Mesenchymal stem cell (in vitro differentiated cells and primary cell): Measurements from ENCODE around the gene ITGA5.

Experiments used
- DNase-seq: peaks from one replicate; pipeline ENCODE4 v3.0.0-alpha.2; 2013
- H2AFZ ChIP-seq: one replicate; pipeline ENCODE4 v1.6.1; 2013; ENCODE audit warnings: low read depth, mild to moderate bottlenecking, control low read depth, inconsistent platforms, low read length, moderate library complexity
- H2AK5ac ChIP-seq: 2 replicates; pipeline ENCODE4 v1.6.1; 2013; ENCODE audit warnings: low read length, moderate library complexity, mild to moderate bottlenecking, inconsistent platforms; ENCODE audit not compliant: severe bottlenecking
- H2BK120ac ChIP-seq: one replicate; pipeline ENCODE4 v1.6.1; 2013; ENCODE audit warnings: low read depth, mild to moderate bottlenecking, inconsistent platforms, low read length, moderate library complexity
- H2BK12ac ChIP-seq, 2 experiments: one replicate each; pipeline ENCODE4 v1.6.1; 2013; ENCODE audit warnings: inconsistent platforms in 2 of 2, low read length in 2 of 2, mild to moderate bottlenecking in 2 of 2, moderate library complexity in 2 of 2, control low read depth in 1 of 2
- H2BK15ac ChIP-seq: one replicate; pipeline ENCODE4 v1.6.1; 2013; ENCODE audit warnings: mild to moderate bottlenecking, low read depth, inconsistent platforms; ENCODE audit not compliant: poor library complexity, severe bottlenecking
- H2BK5ac ChIP-seq: 2 replicates; pipeline ENCODE4 v1.6.1; 2013; ENCODE audit warnings: low read depth, mild to moderate bottlenecking, low read length, control low read depth, inconsistent platforms; ENCODE audit not compliant: poor library complexity, severe bottlenecking
- H3K14ac ChIP-seq, 2 experiments: one replicate each; pipeline ENCODE4 v1.6.1; 2013; ENCODE audit warnings: inconsistent platforms in 2 of 2, low read length in 2 of 2, control low read depth in 1 of 2, mild to moderate bottlenecking in 1 of 2, moderate library complexity in 1 of 2
- H3K18ac ChIP-seq, 2 experiments: one replicate each; pipeline ENCODE4 v1.6.1; 2013; ENCODE audit warnings: inconsistent platforms in 2 of 2, low read length in 2 of 2, control low read depth in 1 of 2, low read depth in 1 of 2, mild to moderate bottlenecking in 1 of 2
- H3K23ac ChIP-seq, 2 experiments: one replicate each; pipeline ENCODE4 v1.6.1; 2013; ENCODE audit warnings: inconsistent platforms in 2 of 2, low read length in 2 of 2, mild to moderate bottlenecking in 2 of 2, moderate library complexity in 2 of 2, control low read depth in 1 of 2
- H3K27ac ChIP-seq: 2 replicates; pipeline ENCODE4 v1.5.1; 2013; ENCODE audit warnings: mild to moderate bottlenecking, moderate library complexity, low read length, control low read depth, inconsistent platforms; ENCODE audit not compliant: poor library complexity, severe bottlenecking
- H3K27me3 ChIP-seq, 2 experiments: 2 replicates each; pipeline versions ENCODE4 v1.6.1 to v1.7.0; 2013; ENCODE audit warnings: low read length in 2 of 2, mild to moderate bottlenecking in 2 of 2, moderate library complexity in 2 of 2, control low read depth in 1 of 2, inconsistent platforms in 1 of 2; ENCODE audit not compliant: control insufficient read depth in 1 of 2, insufficient read depth in 1 of 2
- H3K36me3 ChIP-seq, 2 experiments: 2 replicates each; pipeline versions ENCODE4 v1.6.1 to v1.7.0; 2013; ENCODE audit warnings: low read length in 2 of 2, control low read depth in 1 of 2, inconsistent platforms in 1 of 2, low read depth in 1 of 2, mild to moderate bottlenecking in 1 of 2; ENCODE audit not compliant: insufficient read depth in 2 of 2, control insufficient read depth in 1 of 2
- H3K4ac ChIP-seq, 2 experiments: one replicate each; pipeline ENCODE4 v1.6.1; 2013; ENCODE audit warnings: inconsistent platforms in 2 of 2, low read length in 2 of 2, mild to moderate bottlenecking in 2 of 2, moderate library complexity in 2 of 2, control low read depth in 1 of 2, low read depth in 1 of 2
- H3K4me1 ChIP-seq: 2 replicates; pipeline ENCODE4 v1.6.1; 2013; ENCODE audit warnings: low read depth, low read length, control low read depth; ENCODE audit not compliant: control insufficient read depth, insufficient read depth
- H3K4me2 ChIP-seq: 2 replicates; pipeline ENCODE4 v1.6.1; 2013; ENCODE audit warnings: low read length, mild to moderate bottlenecking, inconsistent platforms; ENCODE audit not compliant: poor library complexity, severe bottlenecking
- H3K4me3 ChIP-seq, 2 experiments: 2 replicates each; pipeline versions ENCODE4 v1.5.1 to v1.7.0; 2013; ENCODE audit warnings: low read length in 2 of 2, mild to moderate bottlenecking in 2 of 2, control low read depth in 1 of 2, low read depth in 1 of 2; ENCODE audit not compliant: insufficient read depth in 1 of 2
- H3K79me1 ChIP-seq: replicated peaks from 2 replicates; pipeline ENCODE4 v1.6.1; 2013; ENCODE audit warnings: mild to moderate bottlenecking, control low read depth, low read length, inconsistent platforms; ENCODE audit not compliant: poor library complexity, severe bottlenecking
- H3K9ac ChIP-seq: 2 replicates; pipeline ENCODE4 v1.7.0; 2013; ENCODE audit warnings: mild to moderate bottlenecking, low read length, moderate library complexity
- H3K9me3 ChIP-seq: 2 replicates; pipeline ENCODE4 v1.7.0; 2013; ENCODE audit warnings: mild to moderate bottlenecking, low read length; ENCODE audit not compliant: control insufficient read depth
- H4K8ac ChIP-seq: one replicate; pipeline ENCODE4 v1.6.1; 2013; ENCODE audit warnings: inconsistent platforms, mild to moderate bottlenecking, low read length, moderate library complexity
- H4K91ac ChIP-seq: one replicate; pipeline ENCODE4 v1.6.1; 2013; ENCODE audit warnings: mild to moderate bottlenecking, low read length, inconsistent platforms
- WGBS: methylation state at CpG from one replicate; pipeline ENCODE4 v1.1.7; 2013; ENCODE audit warnings: mixed read lengths; 5-methylcytosine and 5-hydroxymethylcytosine counted together

The ITGA5 gene

GRCh38 chr12:54381136-54381535 is 37.9 kb downstream of the ITGA5 start:
- Histone ChIP-seq H3K4me2 (no peak overlapping the region), H3K79me1 (peaks cover 11% of the 10 kb centered on the region), H3K9me3 (no peaks in the 10 kb centered on the region), H3K4me3 (no peak overlapping the region), H3K14ac (no peak overlapping the region), H3K27me3 (no peaks in the 10 kb centered on the region), H3K36me3 (peaks cover 0 to 13% of the 10 kb centered on the region in 2 experiments), H2AFZ (no peak overlapping the region), H2BK120ac (no peak overlapping the region), H4K8ac (no peak overlapping the region), H2BK15ac (no peak overlapping the region), H2BK12ac (no peak overlapping the region), H3K27ac (no peak overlapping the region), H3K4ac (no peak overlapping the region), H3K9ac (no peak overlapping the region), H3K23ac (no peak overlapping the region), H3K4me1 (peaks cover 23% of the 10 kb centered on the region), H3K18ac (no peak overlapping the region), H2BK5ac (no peak overlapping the region), H2AK5ac (no peak overlapping the region), H4K91ac (no peak overlapping the region)
- 94% methylated on average over 2 of the region's 4 CpGs for WGBS
- no peak for DNase-seq

DNA sequence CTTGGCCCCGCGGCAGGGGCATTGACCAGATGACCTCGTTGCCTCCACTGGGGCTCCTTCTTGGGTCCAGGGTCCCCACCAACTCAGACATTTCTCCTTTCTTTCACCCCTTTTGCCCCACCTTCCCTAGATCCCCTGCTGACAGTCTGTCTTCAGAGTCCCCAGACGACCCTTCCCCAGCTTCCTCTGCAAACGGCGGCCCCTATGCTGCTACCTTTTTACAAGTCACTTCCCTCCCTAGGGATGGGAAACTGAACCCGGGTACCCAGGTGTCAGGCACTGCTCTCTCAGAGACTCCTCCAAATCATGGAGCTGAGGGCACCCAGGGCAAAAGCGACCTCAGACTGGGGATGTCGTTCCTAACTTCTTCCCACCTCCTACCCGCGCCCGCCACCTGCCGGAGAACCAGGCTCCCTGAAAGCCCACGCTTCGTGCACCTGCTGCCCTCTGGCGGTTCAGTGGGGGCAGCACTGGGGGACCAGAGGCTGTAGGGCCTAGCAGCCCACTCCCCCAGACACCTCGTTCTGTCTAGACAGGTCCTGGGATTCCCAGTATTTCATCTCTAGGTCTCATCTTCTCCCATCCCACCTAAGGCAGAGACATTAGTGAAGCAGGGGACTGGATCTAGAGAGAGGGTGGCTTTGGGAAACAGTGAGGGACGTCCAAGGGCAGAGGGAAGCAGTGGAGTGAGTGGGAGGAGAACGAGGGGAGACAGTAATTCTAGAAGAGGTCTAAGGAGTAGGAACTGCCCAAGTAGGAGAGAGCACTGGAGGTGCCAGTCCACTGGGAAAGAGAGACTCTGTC is 39.5 kb downstream of the ITGA5 start:
- Histone ChIP-seq H3K18ac (peak overlapping the region; percentile 59 to 71), H3K4me2 (peak overlapping the region; percentile 78), H3K9ac (peak overlapping the region; percentile 82), H4K8ac (peak overlapping the region; percentile 53), H2BK12ac (no peak overlapping the region), H2AK5ac (no peak overlapping the region), H2BK15ac (peak overlapping the region; percentile 63), H3K4me1 (peaks cover 18% of the 10 kb centered on the region), H3K9me3 (no peaks in the 10 kb centered on the region), H3K36me3 (peaks cover 0 to 22% of the 10 kb centered on the region in 2 experiments), H2BK5ac (no peak overlapping the region), H3K27ac (no peak overlapping the region), H3K27me3 (no peaks in the 10 kb centered on the region), H2BK120ac (no peak overlapping the region), H2AFZ (peak overlapping the region; percentile 43), H3K79me1 (peaks cover 11% of the 10 kb centered on the region), H3K4me3 (peak overlapping the region; percentile 61 to 78), H3K23ac (no peak overlapping the region), H3K4ac (peak overlapping the region in 1 of 2 experiments; percentile 6), H3K14ac (no peak overlapping the region), H4K91ac (no peak overlapping the region)
- 7% methylated on average over 17 of the region's 19 CpGs for WGBS
- peak; percentile 92 for DNase-seq

GRCh38 chr12:54378796-54379397 is 40.2 kb downstream of the ITGA5 start:
- H3K4me3 ChIP-seq: peak overlapping the region; percentile 61 to 78
- WGBS: 3% methylated on average over 33 of the region's 49 CpGs

DNA sequence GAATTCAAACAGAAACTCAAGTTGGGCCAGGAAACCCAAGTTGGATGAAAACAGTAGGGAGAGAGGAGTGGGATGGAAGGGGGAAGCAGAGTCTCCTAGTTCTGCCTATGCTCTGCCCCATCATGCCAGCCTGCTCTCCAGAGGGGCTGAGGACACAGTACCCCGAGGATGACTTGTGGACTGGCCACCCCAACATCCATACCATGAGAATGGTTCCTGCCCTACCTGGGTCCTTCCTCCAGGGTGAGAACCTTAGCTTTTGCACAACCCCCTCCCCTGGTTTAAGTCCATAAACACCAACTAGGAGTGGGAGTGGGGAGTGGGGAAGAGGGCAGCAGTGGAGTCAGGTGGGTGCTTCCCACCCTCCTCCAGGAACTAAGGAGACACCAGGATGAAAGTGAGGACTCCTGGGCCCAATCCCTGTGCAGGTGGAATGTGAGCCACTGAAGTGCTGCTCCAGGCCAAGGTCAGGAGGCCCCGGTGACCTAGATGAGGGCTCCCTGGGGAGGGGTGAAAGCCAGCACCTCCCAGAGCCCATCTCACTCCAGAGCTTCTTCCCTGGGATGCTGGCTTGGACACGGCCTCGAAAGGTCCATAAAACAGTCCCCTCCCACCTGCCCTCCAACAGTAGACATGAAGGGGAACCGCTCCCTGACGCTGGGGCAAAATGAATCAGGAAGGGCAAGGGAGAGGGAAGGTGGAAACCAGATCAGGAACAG is 41.1 kb downstream of the ITGA5 start:
- Histone ChIP-seq H2BK15ac (peak overlapping the region; percentile 8), H2BK5ac (no peak overlapping the region), H3K27ac (no peak overlapping the region), H3K4ac (no peak overlapping the region), H3K4me3 (peak overlapping the region in 1 of 2 experiments; percentile 73), H3K4me1 (peaks cover 18% of the 10 kb centered on the region), H4K8ac (no peak overlapping the region), H2BK12ac (no peak overlapping the region), H2AFZ (no peak overlapping the region), H3K79me1 (peaks cover 11% of the 10 kb centered on the region), H3K4me2 (no peak overlapping the region), H3K14ac (no peak overlapping the region), H4K91ac (no peak overlapping the region), H3K9ac (peak overlapping the region; percentile 68), H2BK120ac (no peak overlapping the region), H3K36me3 (peaks cover 2 to 26% of the 10 kb centered on the region in 2 experiments), H3K9me3 (no peaks in the 10 kb centered on the region), H3K27me3 (no peaks in the 10 kb centered on the region), H2AK5ac (peak overlapping the region; percentile 6), H3K18ac (no peak overlapping the region), H3K23ac (peak overlapping the region in 1 of 2 experiments; percentile 48)
- 100% methylated on average over 2 of the region's 6 CpGs for WGBS
- no peak for DNase-seq

More at GRCh38 chr12:54378796-54379397, 40.2 kb downstream of the ITGA5 start:
- Histone ChIP-seq H2BK12ac (no peak overlapping the region), H3K27ac (no peak overlapping the region), H3K4ac (no peak overlapping the region), H2BK5ac (no peak overlapping the region), H2AFZ (peak overlapping the region; percentile 43), H4K91ac (no peak overlapping the region), H3K4me1 (peaks cover 18% of the 10 kb centered on the region), H2BK15ac (peak overlapping the region; percentile 63), H3K79me1 (peaks cover 11% of the 10 kb centered on the region), H3K23ac (no peak overlapping the region), H3K18ac (peak overlapping the region; percentile 39 to 71), H3K4me2 (peak overlapping the region; percentile 78), H3K14ac (peak overlapping the region in 1 of 2 experiments; percentile 22), H2BK120ac (no peak overlapping the region), H3K27me3 (no peaks in the 10 kb centered on the region), H3K9me3 (no peaks in the 10 kb centered on the region), H3K9ac (peak overlapping the region; percentile 82), H4K8ac (peak overlapping the region; percentile 64), H2AK5ac (no peak overlapping the region), H3K36me3 (peaks cover 0 to 26% of the 10 kb centered on the region in 2 experiments)
- peak; percentile 70 for DNase-seq
